ENCODE measurements around the gene HSPA4. TPM values are rescaled to one million over a fixed set of nuclear protein-coding genes. Genes with fewer than 3 reads are reported as not detected.

Gene HSPA4
- total RNA-seq, 1 experiment from 2014 or later: 237 TPM

DNA sequence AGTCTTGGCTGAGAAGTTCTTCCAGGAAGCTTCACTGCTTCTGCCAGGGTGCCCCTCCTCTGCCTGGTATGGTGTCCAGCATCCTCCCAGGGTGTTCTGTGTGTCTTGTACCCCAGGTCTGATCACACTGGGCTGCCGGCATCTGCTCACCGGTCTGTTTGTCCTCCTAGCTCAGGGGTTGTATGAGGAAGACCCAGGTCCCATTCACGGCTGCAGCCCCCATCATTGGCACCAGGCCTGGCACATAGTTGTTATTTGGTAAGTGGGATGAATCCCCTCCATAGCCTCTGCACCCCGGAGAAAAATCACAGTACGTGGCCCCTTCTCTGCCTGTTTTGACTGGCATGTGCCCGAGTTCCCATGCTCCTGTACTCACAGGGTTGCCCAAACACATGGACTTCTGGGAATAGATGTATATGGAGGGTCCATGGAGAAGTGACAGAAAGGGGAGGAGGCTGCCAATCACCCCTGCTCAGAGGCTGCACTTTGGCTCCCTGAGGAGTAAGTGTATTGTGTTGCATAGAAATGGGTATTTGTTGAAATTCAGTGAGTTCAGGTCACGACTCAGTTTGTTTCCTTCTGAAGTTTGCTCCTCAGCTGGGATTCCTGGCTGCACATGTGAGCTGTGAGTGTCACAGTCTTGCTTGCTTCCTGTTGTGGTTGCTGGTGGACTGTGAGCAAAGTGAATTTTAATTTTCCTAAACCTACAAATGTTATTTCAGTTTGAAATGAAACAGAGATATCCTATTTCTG lies 96.2 kb downstream of the HSPA4 start:
- Mint-ChIP-seq H3K4me3 (ENCODE audit: unreplicated experiment) (no peak overlapping the region), H3K36me3 (ENCODE audit: insufficient read depth, unreplicated experiment) (no peaks in the 10 kb centered on the region), H3K27me3 (ENCODE audit: insufficient read depth, unreplicated experiment) (no peaks in the 10 kb centered on the region), H3K4me1 (ENCODE audit: low read depth, unreplicated experiment) (no peaks in the 10 kb centered on the region), H3K27ac (ENCODE audit: unreplicated experiment) (no peak overlapping the region), H3K9me3 (ENCODE audit: unreplicated experiment) (peaks cover 16% of the 10 kb centered on the region)
- H3K9me3 ChIP-seq: no peaks in the 10 kb centered on the region
- no TSS peak for BruUV-seq (replicated peaks)
- no peaks in the 10 kb centered on the region for H3K36me3 ChIP-seq (ENCODE audit: control insufficient read depth, insufficient read depth, low read length)
- intact Hi-C loops (cut with micrococcal nuclease; ENCODE audit: unreplicated experiment): no loop called here
- ChIA-PET CTCF (no interaction called here), POLR2A (no interaction called here)
- DNase-seq: no peak
- H3K27me3 ChIP-seq (replicated peaks; ENCODE audit: control insufficient read depth, insufficient read depth, low read length): no peaks in the 10 kb centered on the region
- H3K4me1 ChIP-seq: no peaks in the 10 kb centered on the region
- TF ChIP-seq, protein P1, sequence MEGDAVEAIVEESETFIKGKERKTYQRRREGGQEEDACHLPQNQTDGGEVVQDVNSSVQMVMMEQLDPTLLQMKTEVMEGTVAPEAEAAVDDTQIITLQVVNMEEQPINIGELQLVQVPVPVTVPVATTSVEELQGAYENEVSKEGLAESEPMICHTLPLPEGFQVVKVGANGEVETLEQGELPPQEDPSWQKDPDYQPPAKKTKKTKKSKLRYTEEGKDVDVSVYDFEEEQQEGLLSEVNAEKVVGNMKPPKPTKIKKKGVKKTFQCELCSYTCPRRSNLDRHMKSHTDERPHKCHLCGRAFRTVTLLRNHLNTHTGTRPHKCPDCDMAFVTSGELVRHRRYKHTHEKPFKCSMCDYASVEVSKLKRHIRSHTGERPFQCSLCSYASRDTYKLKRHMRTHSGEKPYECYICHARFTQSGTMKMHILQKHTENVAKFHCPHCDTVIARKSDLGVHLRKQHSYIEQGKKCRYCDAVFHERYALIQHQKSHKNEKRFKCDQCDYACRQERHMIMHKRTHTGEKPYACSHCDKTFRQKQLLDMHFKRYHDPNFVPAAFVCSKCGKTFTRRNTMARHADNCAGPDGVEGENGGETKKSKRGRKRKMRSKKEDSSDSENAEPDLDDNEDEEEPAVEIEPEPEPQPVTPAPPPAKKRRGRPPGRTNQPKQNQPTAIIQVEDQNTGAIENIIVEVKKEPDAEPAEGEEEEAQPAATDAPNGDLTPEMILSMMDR (IDR thresholded peaks at IDR 0.05; ENCODE audit: insufficient read depth in 1 of 2, low read depth in 1 of 2, low read length in 1 of 2, severe bottlenecking in 1 of 2, unreplicated experiment in 1 of 2): no peak
- no peak overlapping the region for H3K4me3 ChIP-seq (ENCODE audit: low read depth, low read length)

DNA sequence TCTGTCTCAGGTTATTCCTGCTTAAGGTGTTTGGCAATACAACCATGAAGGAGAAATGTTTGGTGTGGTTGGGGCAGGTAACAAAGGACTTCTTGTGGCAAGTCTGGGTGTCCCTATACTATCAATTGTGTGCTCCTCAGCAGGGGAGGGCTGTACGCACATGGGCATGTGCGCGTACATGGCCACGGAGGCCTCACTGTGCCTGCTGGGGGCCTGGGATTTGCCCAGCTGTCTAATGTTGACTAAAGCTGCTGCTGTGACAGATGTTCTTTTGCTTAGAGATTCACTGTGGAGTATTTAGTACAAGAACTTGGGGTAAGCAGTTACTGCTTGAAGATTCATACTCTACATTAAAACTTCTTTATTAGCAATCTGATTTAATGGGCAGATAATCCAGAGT lies 97.5 kb downstream of the HSPA4 start:
- Mint-ChIP-seq H3K4me3 (ENCODE audit: unreplicated experiment) (no peak overlapping the region), H3K27me3 (ENCODE audit: insufficient read depth, unreplicated experiment) (no peaks in the 10 kb centered on the region), H3K9me3 (ENCODE audit: unreplicated experiment) (peaks cover 2% of the 10 kb centered on the region), H3K36me3 (ENCODE audit: insufficient read depth, unreplicated experiment) (no peaks in the 10 kb centered on the region), H3K27ac (ENCODE audit: unreplicated experiment) (no peak overlapping the region), H3K4me1 (ENCODE audit: low read depth, unreplicated experiment) (no peaks in the 10 kb centered on the region)
- no peaks in the 10 kb centered on the region for H3K4me1 ChIP-seq
- TF ChIP-seq, protein P1 (IDR thresholded peaks at IDR 0.05; ENCODE audit: insufficient read depth in 1 of 2, low read depth in 1 of 2, low read length in 1 of 2, severe bottlenecking in 1 of 2, unreplicated experiment in 1 of 2): no peak
- intact Hi-C loops (cut with micrococcal nuclease; ENCODE audit: unreplicated experiment): no loop called here
- DNase-seq: no peak
- H3K4me3 ChIP-seq (ENCODE audit: low read depth, low read length): no peak overlapping the region
- CTCF ChIA-PET: no interaction called here
- H3K27me3 ChIP-seq (replicated peaks; ENCODE audit: control insufficient read depth, insufficient read depth, low read length): no peaks in the 10 kb centered on the region
- H3K36me3 ChIP-seq (ENCODE audit: control insufficient read depth, insufficient read depth, low read length): no peaks in the 10 kb centered on the region
- BruUV-seq (replicated peaks): no TSS peak
- POLR2A ChIA-PET: no interaction called here
- no peaks in the 10 kb centered on the region for H3K9me3 ChIP-seq

DNA sequence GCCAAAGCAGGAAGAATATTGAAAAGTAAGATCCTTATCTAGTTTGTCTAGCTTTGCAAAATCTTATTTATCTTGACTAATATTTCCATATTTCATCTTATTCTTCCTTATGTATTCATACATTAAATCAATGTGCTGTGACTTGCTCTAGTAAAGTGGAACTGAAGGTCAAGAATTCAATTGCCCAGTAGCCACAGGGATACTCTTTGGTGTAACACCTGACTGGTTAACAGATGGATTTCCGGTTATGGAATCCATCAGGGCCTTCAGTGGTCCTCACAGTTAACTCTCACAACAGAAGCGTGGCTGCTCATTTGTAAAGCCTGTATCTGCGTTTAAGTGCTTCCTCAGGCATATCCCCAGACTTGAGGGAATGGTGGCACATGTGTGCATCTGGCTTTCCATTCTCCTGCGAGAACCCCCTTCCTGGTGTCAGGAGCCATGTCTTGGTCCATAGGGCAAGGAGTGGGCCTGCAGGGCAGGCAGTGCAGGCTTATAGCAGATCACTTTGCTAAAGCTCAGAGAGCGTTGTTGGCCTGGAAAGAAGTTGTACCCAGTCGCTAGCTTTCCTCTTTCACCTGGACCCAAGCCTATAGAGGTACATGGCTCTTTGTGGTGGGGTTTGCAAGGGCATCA lies 99.2 kb downstream of the HSPA4 start:
- CTCF ChIA-PET: interaction anchor here (0.6 kb wide), 1 partner anchor 39 kb away, joined by 3 read pairs; no protein-coding TSS in a partner anchor
- DNase-seq: no peak

More for the DNA sequence above, 99.2 kb downstream of the HSPA4 start:
- Mint-ChIP-seq H3K4me3 (ENCODE audit: unreplicated experiment) (no peak overlapping the region), H3K27ac (ENCODE audit: unreplicated experiment) (no peak overlapping the region), H3K9me3 (ENCODE audit: unreplicated experiment) (no peaks in the 10 kb centered on the region), H3K4me1 (ENCODE audit: low read depth, unreplicated experiment) (no peaks in the 10 kb centered on the region), H3K36me3 (ENCODE audit: insufficient read depth, unreplicated experiment) (no peaks in the 10 kb centered on the region), H3K27me3 (ENCODE audit: insufficient read depth, unreplicated experiment) (no peaks in the 10 kb centered on the region)
- Histone ChIP-seq H3K4me3 (ENCODE audit: low read depth, low read length) (no peak overlapping the region), H3K27me3 (replicated peaks; ENCODE audit: control insufficient read depth, insufficient read depth, low read length) (no peaks in the 10 kb centered on the region), H3K4me1 (no peaks in the 10 kb centered on the region), H3K9me3 (no peaks in the 10 kb centered on the region), H3K36me3 (ENCODE audit: control insufficient read depth, insufficient read depth, low read length) (no peaks in the 10 kb centered on the region)
- BruUV-seq (replicated peaks): no TSS peak
- TF ChIP-seq, protein P1 (IDR thresholded peaks at IDR 0.05; ENCODE audit: insufficient read depth in 1 of 2, low read depth in 1 of 2, low read length in 1 of 2, severe bottlenecking in 1 of 2, unreplicated experiment in 1 of 2): no peak
- intact Hi-C loops (cut with micrococcal nuclease; ENCODE audit: unreplicated experiment): no loop called here
- POLR2A ChIA-PET: no interaction called here

All from Caco-2 (cell line).